ENCODE measurements around the gene RSL1D1.

- TF ChIP-seq CTCF (IDR thresholded peaks at IDR 0.05) = no peak
- TF ChIP-seq POLR2AphosphoS5 (IDR thresholded peaks at IDR 0.05) = no peak
- TF ChIP-seq POLR2A (IDR thresholded peaks at IDR 0.05) = no peak
- TF ChIP-seq EP300 (IDR thresholded peaks at IDR 0.05) = no peak
Observed at GRCh38 chr16:11871193-11871592, 19.9 kb upstream of the RSL1D1 start.

Data from suprapubic skin (tissue), 4 donors.